A549 (cell line): ENCODE data around the gene KSR1. TPM values are rescaled to one million over a fixed set of nuclear protein-coding genes. Genes with fewer than 3 reads are reported as not detected.

ENCODE experiments used
- ATAC-seq, 2 experiments: fragments of 200-7000 bp in 1 of 2; fragments of >200 bp in 1 of 2; cut with Nextera tagmentation in 1 of 2; cut with Tn5 transposase in 1 of 2; 3 replicates each; pipeline versions ENCODE4 v1.8.0 to v1.9.1; 2018 to 2020; ENCODE audit warnings: mild to moderate bottlenecking in 1 of 2, moderate library complexity in 1 of 2
- CTCF ChIA-PET: fragments of 300-600 bp; sonication (Branson Sonifier 250); formaldehyde crosslinking; extraction: SDS; loops from one replicate; lab custom pipeline; 2021; ENCODE audit warnings: antibody characterized with exemption, inconsistent platforms; lab: Yijun Ruan, JAX
- POLR2A ChIA-PET: fragments of 350-600 bp; formaldehyde crosslinking; extraction: SDS; loops from one replicate; lab custom pipeline; 2021; ENCODE audit warnings: antibody characterized with exemption, inconsistent platforms; lab: Yijun Ruan, JAX
- DNase-seq, 2 experiments: peaks; one replicate each; pipeline versions ENCODE4 v3.0.0 to v3.0.0-alpha.2; 2011 to 2016; ENCODE audit warnings: low read depth in 1 of 2, low spot score in 1 of 2
- FAIRE-seq: peaks from 2 replicates; lab custom pipeline; 2011; peaks lifted over from hg19 to GRCh38; lab: Jason Lieb, UNC
- H3K27ac ChIP-seq, 2 experiments: fragments of >200 bp; sonication (Bioruptor Twin); formaldehyde crosslinking; 3 replicates each; pipeline ENCODE4 v1.5.1; 2016 to 2017
- H3K4me1 ChIP-seq: fragments of >200 bp; sonication (Bioruptor Twin); formaldehyde crosslinking; 3 replicates; pipeline ENCODE4 v1.6.1; 2016
- H3K4me2 ChIP-seq: fragments of >200 bp; sonication (Bioruptor Twin); formaldehyde crosslinking; 3 replicates; pipeline ENCODE4 v1.6.1; 2016
- H3K4me3 ChIP-seq: fragments of >200 bp; sonication (Bioruptor Twin); formaldehyde crosslinking; 3 replicates; pipeline ENCODE4 v1.5.1; 2016
- H3K9me3 ChIP-seq: fragments of >200 bp; sonication (Bioruptor Twin); formaldehyde crosslinking; 3 replicates; pipeline ENCODE4 v1.6.1; 2016
- ATOH8 ChIP-seq: fragments of 250-450 bp; sonication (Bioruptor Pico); IDR thresholded peaks from 2 replicates; pipeline ENCODE4 v1.5.0; 2020; ENCODE audit warnings: low read depth, mild to moderate bottlenecking, moderate library complexity
- BCL3 ChIP-seq: fragments of >200 bp; sonication (Bioruptor Twin); formaldehyde crosslinking; IDR thresholded peaks from 3 replicates; pipeline ENCODE4 v1.6.1; 2016
- BHLHE40 ChIP-seq: IDR thresholded peaks from 2 replicates; pipeline ENCODE4 v1.6.1; 2012; ENCODE audit warnings: low read depth, low read length, inconsistent platforms
- CEBPB ChIP-seq, 2 experiments: fragments of >200 bp in 1 of 2; sonication (Bioruptor Twin) in 1 of 2; formaldehyde crosslinking in 1 of 2; IDR thresholded peaks; 2 replicates each; pipeline ENCODE4 v1.6.1; 2012 to 2016
- CHD4 ChIP-seq: fragments of 200-600 bp; sonication (generic); IDR thresholded peaks from 2 replicates; pipeline ENCODE4 v1.6.1; 2016; ENCODE audit warnings: antibody characterized with exemption, mild to moderate bottlenecking, borderline replicate concordance
- EHMT2 ChIP-seq: fragments of 200-600 bp; sonication (generic); IDR thresholded peaks from 2 replicates; pipeline ENCODE4 v1.6.1; 2016; ENCODE audit warnings: antibody characterized with exemption, low read depth, mild to moderate bottlenecking, moderate library complexity
- FOSB ChIP-seq: fragments of 250-450 bp; sonication (Bioruptor Pico); IDR thresholded peaks from 2 replicates; pipeline ENCODE4 v1.5.0; 2020; ENCODE audit warnings: mild to moderate bottlenecking, moderate library complexity
- HDAC2 ChIP-seq: fragments of 200-600 bp; sonication (generic); IDR thresholded peaks from 2 replicates; pipeline ENCODE4 v1.6.1; 2016
- HES2 ChIP-seq: fragments of >200 bp; sonication (Bioruptor Twin); formaldehyde crosslinking; IDR thresholded peaks from 2 replicates; pipeline ENCODE4 v1.6.1; 2016
- HEYL ChIP-seq: fragments of 250-450 bp; sonication (Bioruptor Pico); IDR thresholded peaks from 2 replicates; pipeline ENCODE4 v1.8.0; 2021; ENCODE audit warnings: mild to moderate bottlenecking, moderate library complexity
- HOXA7 ChIP-seq: fragments of 250-450 bp; sonication (Bioruptor Pico); IDR thresholded peaks from 2 replicates; pipeline ENCODE4 v1.5.0; 2020; ENCODE audit warnings: mild to moderate bottlenecking, moderate library complexity
- HOXB13 ChIP-seq: fragments of 250-450 bp; sonication (Bioruptor Pico); IDR thresholded peaks from 2 replicates; pipeline ENCODE4 v1.5.0; 2020; ENCODE audit warnings: low read depth, mild to moderate bottlenecking, moderate library complexity
- JUN ChIP-seq, 2 experiments: fragments of >200 bp; sonication (Bioruptor Twin); formaldehyde crosslinking; IDR thresholded peaks; 2 replicates in 1 of 2; 3 replicates in 1 of 2; pipeline ENCODE4 v1.6.1; 2016 to 2017
- KDM1A ChIP-seq: fragments of 200-600 bp; sonication (generic); IDR thresholded peaks from 2 replicates; pipeline ENCODE4 v1.6.1; 2016; ENCODE audit warnings: low read depth, mild to moderate bottlenecking
- MAFK ChIP-seq: fragments of 450-650 bp; IDR thresholded peaks from 2 replicates; pipeline ENCODE4 v1.6.1; 2014; ENCODE audit not compliant: partially characterized antibody
- NPAS2 ChIP-seq: fragments of 250-450 bp; sonication (Bioruptor Pico); IDR thresholded peaks from 2 replicates; pipeline ENCODE4 v1.8.0; 2022; ENCODE audit warnings: mild to moderate bottlenecking, moderate library complexity, borderline replicate concordance
- POLR2A ChIP-seq: IDR thresholded peaks from 2 replicates; pipeline ENCODE4 v1.6.1; 2012; ENCODE audit warnings: mild to moderate bottlenecking, low read length
- POLR2AphosphoS2 ChIP-seq: conservative IDR thresholded peaks from 2 replicates; pipeline ENCODE4 v1.6.1; 2012; ENCODE audit warnings: low read length, improper control_type of control experiment, inconsistent platforms
- RAD21 ChIP-seq, 2 experiments: fragments of >200 bp in 1 of 2; sonication (Bioruptor Twin) in 1 of 2; formaldehyde crosslinking in 1 of 2; IDR thresholded peaks in 1 of 2; conservative IDR thresholded peaks in 1 of 2; 2 replicates in 1 of 2; 3 replicates in 1 of 2; pipeline ENCODE4 v1.6.1; 2012 to 2018; ENCODE audit warnings: inconsistent platforms in 1 of 2
- RCOR1 ChIP-seq: fragments of 150-350 bp; IDR thresholded peaks from 2 replicates; pipeline ENCODE4 v1.6.1; 2014; ENCODE audit warnings: antibody characterized with exemption, low read length, low read depth
- SREBF2 ChIP-seq: fragments of 450-650 bp; IDR thresholded peaks from 2 replicates; pipeline ENCODE4 v1.6.1; 2014; ENCODE audit warnings: mild to moderate bottlenecking, moderate library complexity
- TFCP2L1 ChIP-seq: fragments of 250-450 bp; sonication (Bioruptor Pico); IDR thresholded peaks from 2 replicates; pipeline ENCODE4 v1.5.0; 2021; ENCODE audit warnings: mild to moderate bottlenecking
- TP53 ChIP-seq: fragments of 250-450 bp; sonication (Bioruptor Pico); IDR thresholded peaks from 2 replicates; pipeline ENCODE4 v1.5.0; 2021; ENCODE audit warnings: mild to moderate bottlenecking, moderate library complexity
- ZC3H11A ChIP-seq: fragments of 450-650 bp; IDR thresholded peaks from 2 replicates; pipeline ENCODE4 v1.6.1; 2014; ENCODE audit warnings: antibody characterized with exemption, mild to moderate bottlenecking
- ZNF302 ChIP-seq: fragments of 250-450 bp; sonication (Bioruptor Pico); IDR thresholded peaks from 2 replicates; pipeline ENCODE4 v1.9.0; 2021; ENCODE audit warnings: inconsistent platforms, mild to moderate bottlenecking, moderate library complexity
- WGBS: methylation state at CpG from one replicate; pipeline ENCODE4 v1.1.6; 2017; ENCODE audit errors: missing lambda C conversion rate; 5-methylcytosine and 5-hydroxymethylcytosine counted together
- polyA plus RNA-seq, 4 experiments: library from polyadenylated mRNA; depleted of rRNA in 3 of 4; stranded (reverse); fragments of >200 nt; fragmentation: RNase III in 1 of 4; extraction: RNeasy Plus Mini Kit Qiagen cat#74134 plus additional on column Dnase treatment in 1 of 4; gene quantifications; 2 replicates in 3 of 4; 3 replicates in 1 of 4; pipeline ENCODE4 v1.2.3, GENCODE V29; 2011 to 2017

Gene KSR1
- polyA plus RNA-seq, 2 of the 4 experiments (the other 2 are of a cell fraction), result 13.3 to 14.6 TPM

DNA sequence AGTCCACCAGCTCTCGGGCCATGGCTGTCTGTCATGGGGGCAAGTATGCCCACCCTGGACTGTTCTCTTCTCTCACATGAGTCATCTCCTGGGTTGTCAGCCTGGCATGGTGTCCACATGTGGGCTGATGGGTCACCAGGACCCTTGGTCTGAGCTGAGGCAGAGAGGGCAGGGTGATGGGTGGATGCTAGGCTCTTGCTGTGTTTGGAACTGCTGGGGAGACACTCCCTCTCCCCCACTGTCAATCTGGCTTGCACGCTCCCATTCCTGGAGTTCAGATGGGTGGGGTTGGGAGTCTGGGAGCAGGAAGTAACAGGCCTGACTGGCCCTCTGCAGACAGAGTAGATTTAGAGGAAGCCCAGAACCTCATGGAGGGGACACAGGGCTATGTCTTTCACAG, 28.9 kb downstream of the KSR1 start:
- TF ChIP-seq POLR2A, result no peak
- no peak for TF ChIP-seq JUN (IDR thresholded peaks at IDR 0.05)
- no peak for TF ChIP-seq CEBPB (IDR thresholded peaks at IDR 0.05)
- ChIA-PET CTCF (interaction anchor here (0.9 to 24.7 kb wide), 5 partner anchors 8 to 113 kb away, joined by 3 to 575 read pairs (median 6); partner anchors contain the start of gene KSR1), POLR2A (no interaction called here)
- Histone ChIP-seq H3K4me3 (no peak overlapping the region), H3K27ac (peak overlapping the region in 1 of 2 experiments; percentile 8; a peak in 1 of 6 replicates), H3K4me1 (peaks cover 24% of the 10 kb centered on the region), H3K4me2 (no peak overlapping the region), H3K9me3 (no peaks in the 10 kb centered on the region)
- WGBS, result 83% methylated on average over 2 of the region's 2 CpGs
- no peak for DNase-seq
- ATAC-seq, result peak in 1 of 2 experiments; percentile 25; a peak in 2 of 6 replicates
- FAIRE-seq, result no peak

DNA sequence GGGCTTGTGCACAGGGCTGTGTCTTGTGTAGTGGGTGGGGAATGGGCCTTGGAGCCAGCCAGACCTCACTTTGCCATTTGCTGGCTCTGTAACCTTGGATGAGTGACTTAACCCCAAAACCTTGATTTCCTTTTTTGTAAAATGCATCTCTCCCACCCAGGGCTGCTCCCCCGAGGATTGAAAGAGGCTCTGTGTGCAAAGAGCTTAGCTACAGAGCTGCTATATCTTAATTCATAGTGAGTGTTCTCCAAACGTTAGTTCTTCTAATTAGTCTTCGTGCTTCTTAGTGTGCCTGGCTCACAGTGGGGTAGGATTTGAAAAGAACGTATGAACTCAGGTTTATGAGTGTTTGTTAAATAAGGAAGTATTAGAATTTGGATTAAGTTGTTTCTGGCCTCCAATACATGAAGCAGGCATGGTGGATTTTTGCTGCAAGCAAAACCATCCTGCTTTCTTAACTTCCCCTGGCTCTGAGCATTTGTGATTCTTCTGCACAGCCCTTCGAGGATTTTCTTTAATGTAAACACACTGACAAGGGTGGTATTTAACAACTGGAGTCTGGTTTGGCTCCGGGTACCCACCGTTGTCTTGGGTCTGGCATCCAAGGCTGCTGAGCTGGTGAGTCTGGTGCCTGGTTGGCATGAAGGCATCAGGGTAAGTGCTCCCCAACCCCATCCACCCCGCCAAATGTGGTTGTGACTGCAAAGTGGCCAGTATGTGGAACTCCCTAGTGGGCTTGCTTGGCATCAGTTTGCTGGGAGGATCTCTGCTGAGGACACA, 29.7 kb downstream of the KSR1 start:
- no peak for ATAC-seq

GRCh38 chr17:27486741-27487140, 30.5 kb downstream of the KSR1 start:
- DNase-seq (no peak), ATAC-seq (no peak), FAIRE-seq (no peak)
- ChIA-PET CTCF (interaction anchor here (0.7 to 24.7 kb wide), 6 partner anchors 9 to 111 kb away, joined by 3 to 575 read pairs (median 4); partner anchors contain the start of gene KSR1), POLR2A (no interaction called here)
- H3K4me2 ChIP-seq, result no peak overlapping the region
- TF ChIP-seq HDAC2 (no peak), HOXA7 (CRISPR knock-in tag) (no peak), MAFK (no peak), HOXB13 (no peak), EHMT2 (no peak), TP53 (CRISPR knock-in tag) (no peak), SREBF2 (no peak), RCOR1 (no peak), POLR2AphosphoS2 (no peak), ZNF302 (CRISPR knock-in tag) (no peak), BCL3 (no peak), ATOH8 (no peak), HES2 (no peak), NPAS2 (CRISPR knock-in tag) (no peak), CEBPB (IDR thresholded peaks at IDR 0.05) (no peak), RAD21 (conservative IDR thresholded peaks at IDR 0.05 in 1 of 2, IDR thresholded peaks at IDR 0.05 in 1 of 2) (no peak), BHLHE40 (no peak), KDM1A (no peak)
- H3K9me3 ChIP-seq, result no peaks in the 10 kb centered on the region
- WGBS, result 88% methylated on average over 5 of the region's 5 CpGs
- peaks cover 35% of the 10 kb centered on the region for H3K4me1 ChIP-seq
- no peak overlapping the region for H3K4me3 ChIP-seq
- no peak overlapping the region for H3K27ac ChIP-seq

More for the DNA sequence above, 29.7 kb downstream of the KSR1 start:
- Histone ChIP-seq H3K4me1 (peaks cover 27% of the 10 kb centered on the region), H3K9me3 (no peaks in the 10 kb centered on the region), H3K4me3 (no peak overlapping the region), H3K4me2 (no peak overlapping the region), H3K27ac (0 out of 6 replicates have a peak overlapping the region, but pooled peaks of 1 of the 2 experiments have one; percentile 8)
- FAIRE-seq, result no peak
- TF ChIP-seq HEYL, result no peak
- no peak for TF ChIP-seq ZC3H11A
- no peak for TF ChIP-seq HOXB13
- TF ChIP-seq CHD4, result no peak
- no peak for TF ChIP-seq BHLHE40
- no peak for TF ChIP-seq POLR2AphosphoS2
- no peak for TF ChIP-seq TP53 (CRISPR knock-in tag)
- TF ChIP-seq FOSB, result no peak
- no peak for TF ChIP-seq EHMT2
- TF ChIP-seq TFCP2L1 (CRISPR knock-in tag), result no peak
- 83% methylated on average over 8 of the region's 8 CpGs for WGBS
- no peak for DNase-seq
- ChIA-PET CTCF (interaction anchor here (0.9 to 24.7 kb wide), 2 partner anchors 83 to 112 kb away, joined by 3 to 575 read pairs; no protein-coding TSS in a partner anchor), POLR2A (no interaction called here)
